ENCODE results near the gene PKP4. TPM values are rescaled to one million over a fixed set of nuclear protein-coding genes. Genes with fewer than 3 reads are reported as not detected.

The PKP4 gene
- total RNA-seq, 2 experiments from 2014 or later = 68.7 to 73.2 TPM

DNA sequence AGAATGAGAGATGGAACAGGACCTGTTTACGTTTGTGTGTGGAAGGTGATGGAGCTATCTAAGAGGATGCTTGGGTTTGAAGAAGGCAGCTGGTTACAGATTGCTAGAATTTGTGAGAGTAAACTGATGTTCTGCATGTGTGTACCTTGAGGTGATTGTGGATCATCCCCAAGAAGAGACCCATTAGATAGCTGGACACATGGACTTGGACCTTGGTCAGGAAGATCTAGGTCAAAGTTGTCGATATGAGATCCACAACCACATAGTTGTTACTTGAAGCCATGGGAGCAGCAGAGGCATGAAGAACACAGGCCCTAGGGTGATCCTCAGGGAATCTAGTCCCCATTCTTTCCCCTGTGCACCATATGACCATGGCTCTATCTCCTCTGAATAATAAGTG, 101.0 kb downstream of the PKP4 start:
- Histone ChIP-seq H3K79me2 (ENCODE audit: insufficient read depth, low read depth, low read length) (no peaks in the 10 kb centered on the region), H3K36me3 (ENCODE audit: insufficient read depth, low read length) (no peaks in the 10 kb centered on the region), H3K4me1 (ENCODE audit: insufficient read depth, low read length, poor library complexity, severe bottlenecking) (no peaks in the 10 kb centered on the region), H3K4me2 (ENCODE audit: low read length) (no peak overlapping the region), H3K9me2 (ENCODE audit: insufficient read depth, low read length) (no peaks in the 10 kb centered on the region), H3K27ac (ENCODE audit: low read depth, low read length, poor library complexity, severe bottlenecking) (no peak overlapping the region), H2AFZ (ENCODE audit: low read length) (no peak overlapping the region), H3K9me3 (ENCODE audit: low read length) (no peaks in the 10 kb centered on the region), H4K20me1 (ENCODE audit: insufficient read depth, low read length) (no peaks in the 10 kb centered on the region), H3K4me3 (ENCODE audit: low read depth, low read length, poor library complexity, severe bottlenecking) (no peak overlapping the region)
- DNase-seq (ENCODE audit: low spot score) = no peak
- BruUV-seq (replicated peaks) = no TSS peak
- CTCF ChIA-PET (ENCODE audit: unreplicated experiment) = no interaction called here
- intact Hi-C loops (cut with micrococcal nuclease; ENCODE audit: unreplicated experiment) = no loop called here
- TF ChIP-seq EZH2phosphoT487 (IDR thresholded peaks at IDR 0.05; ENCODE audit: borderline replicate concordance, low read depth, low read length) = no peak
- TF ChIP-seq, protein P1, sequence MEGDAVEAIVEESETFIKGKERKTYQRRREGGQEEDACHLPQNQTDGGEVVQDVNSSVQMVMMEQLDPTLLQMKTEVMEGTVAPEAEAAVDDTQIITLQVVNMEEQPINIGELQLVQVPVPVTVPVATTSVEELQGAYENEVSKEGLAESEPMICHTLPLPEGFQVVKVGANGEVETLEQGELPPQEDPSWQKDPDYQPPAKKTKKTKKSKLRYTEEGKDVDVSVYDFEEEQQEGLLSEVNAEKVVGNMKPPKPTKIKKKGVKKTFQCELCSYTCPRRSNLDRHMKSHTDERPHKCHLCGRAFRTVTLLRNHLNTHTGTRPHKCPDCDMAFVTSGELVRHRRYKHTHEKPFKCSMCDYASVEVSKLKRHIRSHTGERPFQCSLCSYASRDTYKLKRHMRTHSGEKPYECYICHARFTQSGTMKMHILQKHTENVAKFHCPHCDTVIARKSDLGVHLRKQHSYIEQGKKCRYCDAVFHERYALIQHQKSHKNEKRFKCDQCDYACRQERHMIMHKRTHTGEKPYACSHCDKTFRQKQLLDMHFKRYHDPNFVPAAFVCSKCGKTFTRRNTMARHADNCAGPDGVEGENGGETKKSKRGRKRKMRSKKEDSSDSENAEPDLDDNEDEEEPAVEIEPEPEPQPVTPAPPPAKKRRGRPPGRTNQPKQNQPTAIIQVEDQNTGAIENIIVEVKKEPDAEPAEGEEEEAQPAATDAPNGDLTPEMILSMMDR (conservative IDR thresholded peaks at IDR 0.05; ENCODE audit: low read length) = no peak
- POLR2A ChIA-PET = no interaction called here

- Histone ChIP-seq H3K4me1 (ENCODE audit: insufficient read depth, low read length, poor library complexity, severe bottlenecking) (no peaks in the 10 kb centered on the region), H2AFZ (ENCODE audit: low read length) (no peak overlapping the region), H3K36me3 (ENCODE audit: insufficient read depth, low read length) (no peaks in the 10 kb centered on the region), H3K79me2 (ENCODE audit: insufficient read depth, low read depth, low read length) (no peaks in the 10 kb centered on the region), H3K9me3 (ENCODE audit: low read length) (no peaks in the 10 kb centered on the region), H3K4me3 (ENCODE audit: low read depth, low read length, poor library complexity, severe bottlenecking) (no peak overlapping the region), H4K20me1 (ENCODE audit: insufficient read depth, low read length) (no peaks in the 10 kb centered on the region), H3K9me2 (ENCODE audit: insufficient read depth, low read length) (no peaks in the 10 kb centered on the region), H3K4me2 (ENCODE audit: low read length) (no peak overlapping the region), H3K27ac (ENCODE audit: low read depth, low read length, poor library complexity, severe bottlenecking) (no peak overlapping the region)
- POLR2A ChIA-PET = no interaction called here
- intact Hi-C loops (cut with micrococcal nuclease; ENCODE audit: unreplicated experiment) = no loop called here
- BruUV-seq (replicated peaks) = no TSS peak
- CTCF ChIA-PET (ENCODE audit: unreplicated experiment) = no interaction called here
- no peak for TF ChIP-seq EZH2phosphoT487 (IDR thresholded peaks at IDR 0.05; ENCODE audit: borderline replicate concordance, low read depth, low read length)
- TF ChIP-seq, protein P1 (conservative IDR thresholded peaks at IDR 0.05; ENCODE audit: low read length) = no peak
- DNase-seq (ENCODE audit: low spot score) = no peak
Observed at GRCh38 chr2:158559252-158559651, 102.5 kb downstream of the PKP4 start.

GRCh38 chr2:158560259-158560658, 103.5 kb downstream of the PKP4 start:
- ChIA-PET CTCF (ENCODE audit: unreplicated experiment) (no interaction called here), POLR2A (interaction anchor here (0.7 kb wide), 1 partner anchor 19 kb away, joined by 3 read pairs; no protein-coding TSS in a partner anchor)
- Histone ChIP-seq H3K36me3 (ENCODE audit: insufficient read depth, low read length) (no peaks in the 10 kb centered on the region), H3K4me2 (ENCODE audit: low read length) (no peak overlapping the region), H3K79me2 (ENCODE audit: insufficient read depth, low read depth, low read length) (no peaks in the 10 kb centered on the region), H3K27ac (ENCODE audit: low read depth, low read length, poor library complexity, severe bottlenecking) (no peak overlapping the region), H3K9me2 (ENCODE audit: insufficient read depth, low read length) (no peaks in the 10 kb centered on the region), H3K9me3 (ENCODE audit: low read length) (no peaks in the 10 kb centered on the region), H3K4me3 (ENCODE audit: low read depth, low read length, poor library complexity, severe bottlenecking) (no peak overlapping the region), H2AFZ (ENCODE audit: low read length) (no peak overlapping the region), H3K4me1 (ENCODE audit: insufficient read depth, low read length, poor library complexity, severe bottlenecking) (no peaks in the 10 kb centered on the region), H4K20me1 (ENCODE audit: insufficient read depth, low read length) (no peaks in the 10 kb centered on the region)
- no peak for DNase-seq (ENCODE audit: low spot score)
- TF ChIP-seq, protein P1 (conservative IDR thresholded peaks at IDR 0.05; ENCODE audit: low read length) = no peak
- no peak for TF ChIP-seq EZH2phosphoT487 (IDR thresholded peaks at IDR 0.05; ENCODE audit: borderline replicate concordance, low read depth, low read length)
- intact Hi-C loops (cut with micrococcal nuclease; ENCODE audit: unreplicated experiment) = no loop called here
- no TSS peak for BruUV-seq (replicated peaks)

All from OCI-LY7 (cell line).